Nephron progenitor cell (in vitro differentiated cells): ENCODE measurements around the gene CTNNA2.
A peak's percentile ranks its signal among the peaks of the same experiment; 100 is the strongest.

Experiments
- DNase-seq: peaks from one replicate; pipeline ENCODE4 v3.0.0; 2021
- H3K27ac Mint-ChIP-seq: 2 replicates; pipeline ENCODE4 v1.8.0; 2021; ENCODE audit warnings: mild to moderate bottlenecking, moderate library complexity, mixed read lengths
- H3K27me3 Mint-ChIP-seq: 2 replicates; pipeline ENCODE4 v1.8.0; 2021; ENCODE audit warnings: mild to moderate bottlenecking, low read depth, mixed read lengths; ENCODE audit not compliant: poor library complexity
- H3K36me3 Mint-ChIP-seq: 2 replicates; pipeline ENCODE4 v1.8.0; 2021; ENCODE audit warnings: low read depth, mixed read lengths
- H3K4me1 Mint-ChIP-seq: 2 replicates; pipeline ENCODE4 v1.8.0; 2021; ENCODE audit warnings: mixed read lengths
- H3K4me3 Mint-ChIP-seq: 2 replicates; pipeline ENCODE4 v1.8.0; 2021; ENCODE audit warnings: mild to moderate bottlenecking, moderate library complexity, mixed read lengths
- H3K9me3 Mint-ChIP-seq: 2 replicates; pipeline ENCODE4 v1.8.0; 2021; ENCODE audit warnings: mild to moderate bottlenecking, moderate library complexity, mixed read lengths
- CTCF ChIP-seq: fragments of 200-600 bp; sonication (generic); IDR thresholded peaks from 2 replicates; pipeline ENCODE4 v1.5.0; 2021; ENCODE audit warnings: antibody characterized with exemption

CTNNA2 gene

GRCh38 chr2:80303006-80303908, 790.4 kb downstream of the CTNNA2 start:
- Mint-ChIP-seq H3K4me1 (peaks cover 64% of the 10 kb centered on the region), H3K36me3 (no peaks in the 10 kb centered on the region), H3K9me3 (no peaks in the 10 kb centered on the region), H3K27ac (peak overlapping the region; percentile 26), H3K27me3 (peaks cover 72% of the 10 kb centered on the region), H3K4me3 (peak overlapping the region; percentile 90)
- no peak for TF ChIP-seq CTCF
- peak; percentile 44 for DNase-seq

GRCh38 chr2:80303909-80304837, 791.3 kb downstream of the CTNNA2 start, which contains the start of gene LRRTM1:
TSS of gene LRRTM1 (minus strand) at chr2:80304752. CDS start at chr2:80303819, 933 bp downstream.
- no peak for TF ChIP-seq CTCF
- H3K4me1 Mint-ChIP-seq = peaks cover 56% of the 10 kb centered on the region
- H3K27ac Mint-ChIP-seq = no peak within 1 kb of the TSS
- no peaks in the 10 kb centered on the region for H3K36me3 Mint-ChIP-seq
- H3K4me3 Mint-ChIP-seq = peak within 1 kb of the TSS; percentile 90
- H3K9me3 Mint-ChIP-seq = no peaks in the 10 kb centered on the region
- DNase-seq = peak; percentile 70
- peaks cover 67% of the 10 kb centered on the region for H3K27me3 Mint-ChIP-seq

GRCh38 chr2:80311304-80311703, 798.5 kb downstream of the CTNNA2 start:
- Mint-ChIP-seq H3K9me3 (no peaks in the 10 kb centered on the region), H3K27me3 (peaks cover 7% of the 10 kb centered on the region), H3K27ac (no peak overlapping the region), H3K4me3 (no peak overlapping the region), H3K36me3 (no peaks in the 10 kb centered on the region), H3K4me1 (peaks cover 6% of the 10 kb centered on the region)
- TF ChIP-seq CTCF = no peak
- DNase-seq = no peak

GRCh38 chr2:80312282-80312839, 799.5 kb downstream of the CTNNA2 start:
- DNase-seq = no peak
- Mint-ChIP-seq H3K4me1 (no peaks in the 10 kb centered on the region), H3K27ac (no peak overlapping the region), H3K4me3 (no peak overlapping the region), H3K27me3 (peaks cover 5% of the 10 kb centered on the region), H3K9me3 (no peaks in the 10 kb centered on the region), H3K36me3 (no peaks in the 10 kb centered on the region)
- TF ChIP-seq CTCF = no peak

- no peak overlapping the region for H3K27ac Mint-ChIP-seq
- DNase-seq = peak; percentile 11
- H3K36me3 Mint-ChIP-seq = no peaks in the 10 kb centered on the region
- peaks cover 27% of the 10 kb centered on the region for H3K4me1 Mint-ChIP-seq
- peak overlapping the region; percentile 74 for H3K4me3 Mint-ChIP-seq
- peaks cover 5% of the 10 kb centered on the region for H3K27me3 Mint-ChIP-seq
- TF ChIP-seq CTCF = no peak
- H3K9me3 Mint-ChIP-seq = no peaks in the 10 kb centered on the region
Measured at GRCh38 chr2:80322311-80322920, 809.6 kb downstream of the CTNNA2 start.
